Measurements from ENCODE around the gene CRYBG3.
"Not testable (repeated sequence)": the region's sequence is repeated elsewhere in the genome, so short reads cannot be mapped to it uniquely, and the experiment has no call there.

Gene CRYBG3

DNA sequence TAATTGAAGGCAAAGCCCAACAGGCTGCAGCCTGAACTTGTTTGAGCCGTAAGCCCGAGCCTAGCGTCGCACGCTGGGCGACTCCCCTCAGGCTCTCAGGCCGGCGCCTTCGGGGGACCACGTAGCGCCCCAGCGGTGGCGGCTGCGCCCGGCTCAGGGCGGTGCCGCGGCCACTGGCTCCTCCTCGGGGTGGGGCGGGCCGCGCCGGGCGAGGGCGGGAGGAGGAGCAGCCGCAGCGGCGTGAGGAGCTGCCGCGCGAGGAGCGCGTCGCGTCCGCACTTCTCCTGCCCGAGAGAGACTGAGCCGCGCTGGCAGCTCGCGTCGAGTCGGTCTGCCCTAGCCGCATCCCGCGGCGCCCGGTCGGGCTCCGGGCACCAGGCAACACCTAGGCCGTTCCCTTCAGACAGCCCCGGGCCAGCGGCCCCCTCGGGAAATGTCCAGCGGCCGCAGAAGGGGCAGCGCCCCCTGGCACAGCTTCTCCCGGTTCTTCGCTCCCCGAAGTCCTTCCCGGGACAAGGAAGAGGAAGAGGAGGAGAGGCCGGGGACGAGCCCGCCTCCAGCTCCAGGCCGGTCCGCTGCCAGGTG lies at the start of gene CRYBG3:
Gene CRYBG3 (plus strand): TSS at position 238 of the 585 bp plus-strand sequence. CDS start 196 bp downstream, at position 434.
- peak; percentile 60 to 70 for DNase-seq (ENCODE audit: low read depth in 2 of 2)

DNA sequence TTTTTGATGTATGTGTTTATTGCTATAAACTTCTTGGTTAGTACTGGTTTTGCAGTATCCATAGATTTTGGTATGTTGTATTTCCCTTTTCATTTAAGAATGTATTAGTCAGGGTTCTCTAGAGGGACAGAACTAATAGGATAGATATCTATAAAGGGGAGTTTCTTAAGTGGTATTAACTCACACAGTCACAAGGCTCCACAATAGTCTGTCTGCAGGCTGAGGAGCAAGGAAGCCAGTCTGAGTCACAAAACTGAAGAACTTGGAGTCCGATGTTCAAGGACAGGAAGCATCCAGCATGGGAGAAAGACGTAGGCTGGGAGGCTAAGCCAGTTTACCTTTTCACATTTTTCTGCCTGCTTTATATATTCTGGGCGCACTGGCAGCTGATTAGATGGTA lies 48.9 kb upstream of the CRYBG3 start:
- DNase-seq (ENCODE audit: low read depth in 2 of 2), result no peak

DNA sequence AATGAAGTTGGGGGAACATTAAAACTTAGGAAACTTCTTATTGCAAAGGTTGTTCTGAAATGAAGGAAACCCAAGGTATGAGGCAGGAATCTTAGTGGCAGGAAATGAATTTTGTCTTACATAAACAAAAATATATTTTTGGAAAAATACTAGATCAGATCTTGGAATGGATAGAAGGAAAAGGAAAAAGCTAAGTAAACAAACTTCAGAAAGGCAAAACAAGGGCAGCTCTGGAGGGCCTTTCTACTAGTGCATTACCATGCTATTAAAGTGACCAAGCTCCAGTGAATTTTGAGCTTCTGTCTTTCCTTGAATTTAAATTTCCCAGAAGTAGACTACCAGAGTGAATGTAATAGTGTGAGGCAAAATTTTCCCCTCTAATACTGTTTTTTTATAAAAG lies 43.7 kb upstream of the CRYBG3 start:
- no peak for DNase-seq (ENCODE audit: low read depth in 2 of 2)

DNA sequence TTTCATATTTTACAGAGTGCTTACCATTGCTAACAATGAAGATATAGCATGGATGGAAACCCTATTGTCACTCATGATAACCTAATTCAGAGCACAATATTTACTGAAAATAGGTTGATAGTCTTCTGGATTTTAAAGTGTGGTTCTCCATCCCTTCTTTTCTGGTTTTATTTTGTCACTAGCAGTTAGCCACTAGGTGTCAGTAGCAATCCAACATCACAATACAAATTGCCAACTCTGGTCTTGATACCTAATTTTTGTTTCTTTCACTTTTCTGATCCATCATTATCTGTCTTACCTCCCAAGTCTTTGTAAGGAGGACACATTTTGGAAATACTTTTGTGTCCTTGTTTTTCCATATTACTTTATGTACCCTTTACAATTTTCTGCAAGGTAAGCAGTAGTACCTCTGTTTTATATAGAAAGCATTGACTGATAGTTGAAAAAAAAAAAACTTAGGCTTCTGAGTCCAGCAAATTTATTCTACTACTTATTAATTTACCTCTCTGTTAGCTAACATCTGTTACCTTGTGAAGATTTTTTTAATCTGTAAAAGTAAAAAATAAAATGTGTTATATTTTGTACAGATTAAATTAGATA lies 28.3 kb upstream of the CRYBG3 start:
- DNase-seq (ENCODE audit: low read depth in 2 of 2), result no peak

DNA sequence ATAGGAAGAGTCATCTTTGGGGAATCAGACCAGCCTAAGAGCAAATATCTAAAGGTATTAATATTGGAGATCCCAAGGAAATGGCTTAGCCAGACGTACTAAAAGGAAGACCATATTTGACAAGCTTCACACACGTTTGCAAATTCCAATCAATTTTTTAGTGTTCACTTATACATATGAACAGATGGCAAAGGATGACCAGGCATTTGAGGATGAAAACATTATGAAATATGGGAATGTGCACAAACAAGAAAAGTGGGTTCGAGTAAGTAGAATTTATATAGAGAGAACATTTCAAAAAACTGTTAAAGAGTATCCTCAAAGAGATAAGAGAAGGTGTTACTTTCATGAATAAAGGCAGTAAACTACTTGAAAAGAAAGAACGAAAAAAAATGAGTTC lies 25.9 kb upstream of the CRYBG3 start:
- no peak for DNase-seq (ENCODE audit: low read depth in 2 of 2)

DNA sequence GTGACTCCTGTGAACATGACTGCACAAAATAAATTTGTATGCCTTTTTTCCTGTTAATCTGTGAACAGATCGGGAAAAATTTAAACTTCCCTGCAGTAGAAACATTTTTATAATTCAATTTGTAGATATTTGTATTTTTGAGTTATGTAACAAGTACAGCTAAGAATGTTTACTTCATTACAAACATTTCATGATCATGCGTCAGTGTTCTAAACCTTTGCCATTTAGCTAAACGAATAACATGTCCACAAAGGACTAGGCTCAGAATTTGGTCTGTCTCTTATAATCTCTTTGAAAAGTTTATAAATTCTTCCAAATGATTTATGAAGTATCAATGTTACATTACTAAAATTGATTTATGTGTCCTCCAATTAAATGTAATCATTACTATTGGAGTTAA lies 17.3 kb upstream of the CRYBG3 start:
- no peak for DNase-seq (ENCODE audit: low read depth in 2 of 2)

DNA sequence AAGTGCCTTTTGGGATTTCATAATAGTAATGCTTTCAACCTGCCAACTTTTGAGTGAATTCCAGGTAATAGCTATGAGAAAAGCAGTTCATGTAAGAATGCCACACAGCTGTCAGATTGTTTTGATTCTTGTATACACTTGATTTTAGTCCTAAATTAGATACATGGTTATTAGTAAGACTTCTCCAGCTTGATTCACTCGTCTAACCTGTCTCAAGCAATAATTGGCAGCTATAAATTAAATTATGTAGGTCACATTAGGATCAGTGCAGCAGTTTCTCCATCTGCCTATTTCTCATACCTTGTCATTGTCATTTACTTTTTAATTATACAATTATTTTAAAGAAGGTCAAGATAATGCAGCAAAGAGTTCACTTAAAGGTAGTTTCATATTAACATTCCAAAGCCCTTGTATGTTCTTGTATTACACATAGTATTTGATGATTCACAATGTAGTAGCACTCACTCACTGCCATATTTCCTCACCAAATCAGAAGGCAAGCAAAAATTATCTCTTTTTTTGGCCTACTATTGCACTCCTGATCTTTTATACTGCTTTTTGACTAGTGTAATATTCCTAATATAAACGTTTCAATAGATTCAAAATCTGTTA lies 10.9 kb upstream of the CRYBG3 start:
- DNase-seq (ENCODE audit: low read depth in 2 of 2), result no peak

DNA sequence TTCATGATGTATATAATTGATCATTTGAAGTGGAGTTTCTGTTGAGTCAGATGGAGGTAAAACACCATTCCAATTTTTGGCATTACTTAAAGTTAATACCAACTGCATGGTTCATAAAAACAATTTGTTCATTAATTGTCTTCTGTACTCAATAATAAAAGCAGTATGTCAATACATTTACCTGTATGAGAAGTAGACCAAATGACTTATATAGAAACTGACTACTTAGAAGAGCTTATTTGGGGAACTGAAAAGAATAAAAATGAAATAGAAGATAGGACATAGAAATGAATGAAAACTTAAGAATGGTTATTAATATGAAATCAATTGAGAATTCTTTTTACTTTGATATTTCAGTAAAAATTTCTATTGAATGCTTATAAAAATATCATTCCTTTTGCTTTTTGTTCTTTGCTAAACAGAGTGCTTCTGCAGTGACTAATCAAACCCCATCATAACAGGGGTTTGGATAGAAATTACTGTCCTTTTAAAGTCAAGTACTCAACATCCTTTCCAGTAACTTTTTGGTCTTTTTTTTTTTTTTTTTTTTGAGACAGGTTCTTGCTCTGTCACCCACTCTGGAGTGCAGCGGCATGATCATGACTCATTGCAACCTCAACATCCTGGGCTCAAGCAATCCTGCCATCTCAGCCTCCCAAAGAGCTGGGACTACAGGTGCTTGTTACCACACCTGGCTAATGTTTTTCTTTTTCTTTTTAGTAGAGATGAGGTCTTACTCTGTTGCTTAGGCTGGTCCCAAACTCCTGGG lies 6.5 kb upstream of the CRYBG3 start:
- no peak for DNase-seq (ENCODE audit: low read depth in 2 of 2)

DNA sequence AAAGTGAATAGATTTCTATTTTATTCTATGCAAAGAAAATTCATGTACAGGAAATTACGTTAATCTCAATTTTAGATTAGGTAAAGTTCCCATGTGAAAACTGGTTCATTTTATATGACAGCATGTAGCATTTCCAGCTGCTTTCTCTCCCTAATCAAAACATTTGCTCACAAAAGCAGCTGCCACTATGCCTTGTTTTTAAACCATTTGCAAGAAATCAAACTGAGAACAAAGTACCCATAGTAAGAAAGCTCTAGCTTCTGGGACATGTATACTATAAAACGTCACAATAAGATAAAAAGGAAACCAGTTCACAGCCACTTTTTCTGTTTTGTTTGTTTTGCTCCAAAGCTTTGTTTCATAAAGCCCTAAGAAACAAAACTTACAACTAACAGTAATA lies 5.0 kb upstream of the CRYBG3 start:
- DNase-seq (ENCODE audit: low read depth in 2 of 2), result no peak

DNA sequence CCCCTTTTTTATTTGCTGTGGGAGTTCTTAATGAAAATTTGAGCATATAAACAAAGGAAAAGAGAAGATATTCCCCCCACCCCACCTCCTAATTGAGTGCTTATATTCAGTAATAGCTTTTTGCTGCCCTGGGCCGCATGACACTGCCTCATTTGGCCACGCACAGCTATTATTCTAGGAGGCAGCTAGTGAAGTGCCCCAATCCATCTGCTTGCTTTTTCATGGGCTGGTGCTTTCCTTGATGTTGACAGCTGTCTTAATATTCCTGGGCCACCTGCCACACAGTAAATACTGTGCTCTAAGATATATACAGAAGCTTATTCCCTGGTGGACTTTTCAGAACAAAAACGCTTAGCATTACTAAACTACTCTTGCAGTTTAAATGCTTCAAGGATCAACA lies 3.8 kb upstream of the CRYBG3 start:
- no peak for DNase-seq (ENCODE audit: low read depth in 2 of 2)

DNA sequence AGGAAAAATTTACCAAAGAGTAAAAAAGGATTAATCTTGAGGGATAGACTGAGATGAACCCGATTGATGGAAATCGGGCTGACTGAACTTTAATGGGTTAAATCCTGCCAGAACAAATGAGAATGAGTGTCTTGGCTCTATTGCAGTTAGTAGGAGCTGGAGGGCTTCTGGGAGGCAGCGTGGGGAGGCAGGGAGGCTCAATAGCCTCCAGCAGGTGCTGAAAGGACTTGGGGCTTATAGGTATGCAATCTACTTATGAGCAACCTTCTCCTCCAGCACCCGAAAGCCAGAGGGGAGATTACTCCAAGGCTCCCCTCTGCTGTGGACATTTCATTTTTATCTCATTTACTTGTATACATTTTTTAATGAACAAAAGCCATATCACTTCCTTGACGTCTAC lies 1.0 kb upstream of the CRYBG3 start:
- no peak for DNase-seq (ENCODE audit: low read depth in 2 of 2)

DNA sequence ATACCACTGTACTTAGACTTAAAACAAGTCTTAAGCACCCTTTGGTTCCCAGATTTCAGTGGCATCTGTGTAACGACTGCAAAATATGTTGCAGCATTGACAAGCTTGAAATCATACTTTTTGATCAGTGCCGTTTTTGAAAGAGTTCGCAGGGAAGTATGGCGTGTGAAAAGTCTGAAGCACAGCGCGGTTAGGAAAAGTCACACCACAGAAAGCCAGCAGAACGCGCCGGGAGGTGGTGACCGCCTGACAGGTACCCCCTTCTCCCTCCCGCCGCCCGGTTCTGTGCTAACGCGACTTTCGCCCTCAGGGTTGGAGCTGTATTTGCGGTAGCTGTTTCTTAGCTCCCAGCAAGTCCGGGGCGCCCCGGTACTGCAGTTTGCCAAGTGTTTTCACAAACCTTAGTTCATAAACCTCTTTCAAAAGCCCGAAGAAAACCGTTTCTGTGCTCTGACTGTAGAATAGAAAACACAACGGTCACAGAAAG lies 481 bp upstream of the CRYBG3 start:
- DNase-seq (ENCODE audit: low read depth in 2 of 2), result peak in 1 of 2 experiments; percentile 33

DNA sequence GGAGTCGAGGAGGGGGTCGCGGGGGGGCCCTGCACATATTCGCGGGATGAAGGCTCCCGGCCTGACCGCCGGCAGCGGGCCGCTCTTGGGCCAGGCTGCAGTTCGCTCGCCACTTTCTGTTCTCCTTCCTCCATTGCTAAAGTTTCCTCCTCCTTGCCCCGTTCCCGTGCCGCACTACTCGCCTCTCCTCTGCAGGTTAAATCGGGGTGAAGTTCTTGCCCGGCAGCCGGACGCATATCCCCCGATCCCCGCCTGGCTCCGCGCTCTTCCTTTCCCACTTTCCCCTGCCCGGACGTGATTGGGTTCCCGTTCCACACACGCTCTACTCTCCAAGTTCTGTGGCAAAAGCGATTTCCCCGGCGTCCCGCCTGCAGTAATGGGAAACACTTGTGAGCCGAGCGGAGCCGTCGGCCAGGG lies 556 bp downstream of the CRYBG3 start:
- peak in 1 of 2 experiments; percentile 2 for DNase-seq (ENCODE audit: low read depth in 2 of 2)

DNA sequence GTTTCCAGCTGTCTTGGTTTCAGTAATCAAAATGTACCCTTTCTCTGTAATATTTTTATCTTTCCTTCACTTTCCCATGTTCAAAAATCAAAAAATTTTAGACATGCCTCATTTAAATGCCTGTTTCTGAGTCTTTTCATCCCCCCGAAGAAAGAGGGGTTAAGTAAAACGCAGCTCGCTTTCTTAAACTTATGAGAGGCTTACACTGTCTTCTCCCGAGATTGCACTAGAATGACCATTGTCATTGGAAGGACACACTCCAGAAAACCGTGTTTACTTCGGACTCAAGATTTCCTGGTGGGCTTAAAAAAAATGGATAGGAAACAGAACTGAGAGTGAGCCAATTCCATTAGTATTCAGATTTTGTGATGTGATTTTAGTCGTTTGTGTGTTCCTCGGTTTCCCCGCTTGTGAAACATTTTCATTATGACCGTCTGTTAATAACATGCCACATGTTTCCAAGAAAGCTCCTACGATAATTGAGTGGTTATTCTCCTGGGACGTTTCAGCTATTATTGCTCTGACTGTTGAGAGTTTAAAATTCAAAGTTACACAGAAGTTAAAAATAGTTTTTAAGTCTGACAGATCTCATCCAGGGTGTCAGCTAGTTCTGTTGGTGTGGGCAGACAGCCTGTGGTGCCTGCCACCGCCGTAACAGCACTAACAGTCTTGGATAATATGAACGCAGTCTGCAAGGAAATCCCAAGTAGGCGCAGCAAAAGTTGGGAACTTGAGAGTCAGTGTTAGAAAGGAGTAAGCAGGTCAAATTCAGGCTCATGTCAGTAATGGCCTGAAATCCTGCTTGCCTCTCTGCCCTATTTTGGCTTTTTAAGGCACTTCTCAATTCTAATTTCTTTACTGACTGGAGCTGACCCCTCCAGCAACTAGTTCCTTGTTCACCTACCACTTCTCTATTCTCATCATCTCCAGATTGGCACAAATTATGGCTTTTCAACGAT lies 1.5 kb downstream of the CRYBG3 start:
- DNase-seq (ENCODE audit: low read depth in 2 of 2), result no peak

DNA sequence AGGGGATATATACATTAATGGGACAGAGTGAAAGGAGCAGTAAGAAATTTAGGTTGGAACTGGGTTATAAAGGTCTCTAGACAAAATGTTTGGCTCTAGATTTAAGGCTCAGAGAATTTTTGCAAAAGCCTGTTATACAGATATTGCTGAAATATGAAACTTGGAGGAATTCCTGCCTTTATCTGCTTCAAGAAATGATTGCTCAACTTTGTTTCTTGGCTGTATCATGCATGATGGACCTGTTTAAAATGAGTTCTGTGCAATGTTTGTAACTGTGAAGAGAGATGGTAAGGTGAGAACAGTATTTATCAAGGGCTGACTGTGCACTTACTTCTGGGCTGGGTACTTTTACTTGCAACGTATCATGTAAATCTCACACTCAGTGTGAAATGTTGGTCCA lies 3.3 kb downstream of the CRYBG3 start:
- DNase-seq (ENCODE audit: low read depth in 2 of 2), result no peak

DNA sequence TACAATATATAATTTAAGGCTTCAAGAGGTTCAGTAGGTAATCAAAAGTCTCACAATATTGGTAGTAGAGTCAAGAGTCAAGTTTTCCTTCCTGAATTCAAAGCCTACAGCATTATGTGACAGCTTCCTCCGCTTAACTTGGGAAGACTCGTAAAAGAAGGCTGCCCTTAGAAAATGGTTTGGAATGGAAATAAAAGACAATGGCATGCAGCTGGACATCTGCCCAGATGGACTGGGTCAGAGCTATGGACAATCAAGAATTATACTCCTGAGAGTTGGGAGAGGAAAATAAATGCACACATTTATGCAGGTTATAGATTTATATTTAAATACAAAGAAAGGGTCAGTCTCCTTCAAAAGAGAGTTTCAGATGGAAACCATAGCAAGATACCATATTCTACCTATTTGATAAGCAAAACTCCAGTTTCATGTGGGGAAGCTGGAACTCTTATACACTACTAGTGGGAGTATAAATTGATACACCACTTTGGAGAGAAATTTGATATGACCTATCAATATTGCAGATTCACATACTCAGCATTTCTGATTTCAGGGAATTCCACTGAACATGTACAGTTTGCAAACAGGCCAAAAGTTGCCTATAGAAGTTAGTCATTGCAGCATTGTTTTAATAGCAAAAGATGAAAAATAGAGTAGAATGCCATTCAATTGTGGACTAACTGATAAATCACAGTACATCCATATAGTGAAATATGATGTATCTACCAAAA lies 6.1 kb downstream of the CRYBG3 start:
- no peak for DNase-seq (ENCODE audit: low read depth in 2 of 2)

DNA sequence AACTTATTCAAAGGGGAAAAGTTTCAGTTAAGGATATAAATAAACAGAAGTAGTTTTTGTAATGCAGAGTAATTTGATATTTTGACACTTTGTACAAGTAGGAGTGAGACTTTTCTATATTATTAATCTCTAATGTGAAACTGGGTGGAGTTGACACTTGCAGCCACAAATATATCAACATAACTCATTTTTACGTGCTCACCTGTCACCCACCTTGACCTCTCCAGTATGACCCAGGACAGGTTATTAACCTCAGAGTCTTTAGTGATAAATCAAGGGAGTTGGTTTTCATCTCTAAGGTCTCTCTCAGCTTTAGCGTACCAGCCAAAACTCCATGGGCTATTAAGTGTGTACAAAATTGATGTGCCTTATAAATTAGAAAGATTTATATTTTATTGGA lies 7.4 kb downstream of the CRYBG3 start:
- no peak for DNase-seq (ENCODE audit: low read depth in 2 of 2)

DNA sequence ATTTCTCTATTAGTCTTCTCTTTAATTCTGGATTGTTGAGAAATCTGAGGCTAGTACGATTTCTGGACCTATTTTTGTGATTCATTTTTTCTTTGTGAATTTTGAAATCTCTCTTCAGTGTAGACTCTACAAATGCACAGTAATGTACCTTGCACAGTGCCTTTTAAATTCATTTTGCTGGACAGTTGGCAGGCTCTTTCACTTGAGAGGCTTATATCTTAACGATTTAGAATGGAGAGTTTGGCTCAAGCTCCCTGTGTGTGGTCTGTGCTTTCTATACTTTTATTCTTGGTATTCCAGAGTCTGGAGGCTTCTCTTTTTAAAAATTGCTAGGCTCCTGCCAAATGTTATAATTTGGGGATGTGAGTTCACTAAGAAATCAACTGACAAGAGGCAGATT lies 8.8 kb downstream of the CRYBG3 start:
- DNase-seq (ENCODE audit: low read depth in 2 of 2), result no peak

DNA sequence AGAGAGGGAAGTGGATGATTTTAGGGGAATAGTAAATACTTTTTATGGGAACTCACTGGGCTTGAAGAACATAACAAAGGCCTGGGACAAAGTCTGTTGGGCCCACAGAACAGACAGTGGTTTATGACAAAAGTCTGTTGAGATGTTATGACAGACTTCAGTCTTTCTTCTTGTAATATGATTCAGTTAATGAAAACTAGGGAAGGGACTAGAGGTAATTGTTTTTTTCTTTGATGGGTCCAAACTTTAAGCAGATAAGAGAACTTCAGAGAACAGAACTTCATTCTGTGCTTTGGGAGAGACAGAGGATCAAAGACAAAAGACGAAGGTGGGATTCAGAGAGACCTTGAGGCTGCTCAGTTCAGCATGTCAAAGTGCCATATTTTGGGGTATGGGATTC lies 9.3 kb downstream of the CRYBG3 start:
- DNase-seq (ENCODE audit: low read depth in 2 of 2), result no peak

DNA sequence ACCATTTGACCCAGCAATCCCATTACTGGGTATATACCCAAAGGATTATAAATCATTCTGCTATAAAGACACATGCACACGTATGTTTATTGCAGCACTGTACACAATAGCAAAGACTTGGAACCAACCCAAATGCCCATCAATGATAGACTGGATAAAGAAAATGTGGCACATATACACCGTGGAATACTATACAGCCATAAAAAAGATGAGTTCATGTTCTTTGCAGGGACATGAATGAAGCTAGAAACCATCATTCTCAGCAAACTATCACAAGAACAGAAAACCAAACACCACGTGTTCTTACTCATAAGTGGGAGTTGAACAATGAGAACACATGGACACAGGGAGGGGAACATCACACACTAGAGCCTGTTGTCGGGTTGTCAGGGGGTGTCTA lies 11.4 kb downstream of the CRYBG3 start:
- DNase-seq (ENCODE audit: low read depth in 2 of 2), result not testable (repeated sequence)

DNA sequence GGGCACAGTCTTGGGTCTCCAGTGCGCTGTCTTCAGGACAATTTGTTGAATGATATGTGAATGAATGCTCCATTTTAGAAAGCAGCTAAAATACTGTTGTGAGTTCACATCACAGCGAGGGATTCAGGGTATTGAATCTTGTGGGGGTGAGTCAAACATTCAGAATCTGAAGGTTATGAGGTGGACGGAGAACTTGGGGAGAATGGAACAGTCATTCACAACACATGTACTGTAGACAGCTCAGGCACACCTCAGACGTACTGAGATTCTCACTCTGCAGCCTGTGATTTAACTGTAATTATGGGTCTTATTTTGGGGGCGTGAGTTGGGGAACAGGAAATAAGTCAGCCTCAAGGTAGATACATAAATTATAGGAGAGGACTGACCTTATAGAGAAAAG lies 13.9 kb downstream of the CRYBG3 start:
- DNase-seq (ENCODE audit: low read depth in 2 of 2), result no peak
